Measurements from ENCODE around the gene SIDT1.

Gene SIDT1

DNA sequence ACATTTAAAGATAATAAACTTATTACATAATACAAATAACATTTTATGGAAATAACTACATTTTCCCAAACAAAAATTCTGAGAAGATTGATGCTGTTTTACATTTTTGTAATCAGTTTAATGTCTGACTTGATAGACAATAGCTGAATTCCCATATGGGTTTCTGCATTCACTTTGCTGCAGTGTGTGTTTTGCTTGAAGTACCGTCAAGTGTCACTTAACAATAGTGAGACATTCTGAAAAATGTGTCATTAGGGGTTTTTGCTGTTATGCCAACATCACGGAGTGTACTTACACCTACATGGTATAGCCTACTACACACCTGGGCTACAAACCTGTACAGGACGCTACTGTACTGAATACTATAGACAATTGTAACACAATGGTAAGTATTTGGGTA, 106.6 kb downstream of the SIDT1 start:
- DNase-seq: no peak

DNA sequence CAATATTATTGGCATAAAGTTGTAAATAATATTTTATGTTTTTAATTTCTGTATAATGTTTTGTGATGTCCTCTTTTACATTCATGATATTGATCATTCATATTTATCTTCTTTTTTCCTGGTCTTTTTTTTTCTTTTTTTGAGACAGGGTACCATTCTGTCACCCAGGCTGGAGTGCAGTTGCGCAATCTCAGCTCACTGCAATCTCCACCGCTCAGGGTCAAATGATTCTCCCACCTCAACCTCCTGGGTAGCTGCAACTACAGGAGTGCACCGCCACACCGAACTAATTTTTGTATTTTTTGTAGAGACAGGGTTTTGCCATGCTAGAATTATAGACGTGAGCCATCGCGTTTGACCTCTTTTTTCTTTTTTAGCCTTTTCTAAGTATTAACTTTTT, 111.2 kb downstream of the SIDT1 start:
- DNase-seq: no peak

- no peak for DNase-seq
These were observed 116.2 kb downstream of the SIDT1 start for GRCh38 chr3:113648524-113648923.

GRCh38 chr3:113649174-113649845, 117.0 kb downstream of the SIDT1 start:
- DNase-seq: no peak

GRCh38 chr3:113654310-113654709, 122.0 kb downstream of the SIDT1 start:
- no peak for DNase-seq

- no peak for DNase-seq
These were observed 122.5 kb downstream of the SIDT1 start for GRCh38 chr3:113654851-113655250.

GRCh38 chr3:113658107-113658506, 125.8 kb downstream of the SIDT1 start:
- no peak for DNase-seq

- no peak for DNase-seq
These were observed 126.8 kb downstream of the SIDT1 start for GRCh38 chr3:113659101-113659541.

DNA sequence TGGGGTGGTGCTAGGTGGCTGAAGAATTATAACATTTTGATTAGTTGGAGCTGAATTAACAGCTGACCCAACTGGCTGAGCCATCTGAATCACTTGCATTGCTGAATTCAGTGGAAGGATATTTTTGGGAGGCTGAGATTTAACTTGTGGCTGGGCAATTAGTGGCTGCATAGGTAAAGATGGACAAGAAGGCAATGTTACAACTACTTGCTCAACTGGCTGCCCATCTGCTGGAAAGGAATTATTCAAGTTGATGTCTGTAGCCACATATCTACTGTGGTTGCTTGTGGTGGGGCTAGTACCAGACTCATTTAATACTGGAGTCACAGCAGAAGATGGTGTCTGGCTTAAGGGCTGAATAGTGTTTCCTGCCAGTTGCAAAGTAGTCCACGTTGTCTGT, 127.6 kb downstream of the SIDT1 start:
- DNase-seq: no peak

DNA sequence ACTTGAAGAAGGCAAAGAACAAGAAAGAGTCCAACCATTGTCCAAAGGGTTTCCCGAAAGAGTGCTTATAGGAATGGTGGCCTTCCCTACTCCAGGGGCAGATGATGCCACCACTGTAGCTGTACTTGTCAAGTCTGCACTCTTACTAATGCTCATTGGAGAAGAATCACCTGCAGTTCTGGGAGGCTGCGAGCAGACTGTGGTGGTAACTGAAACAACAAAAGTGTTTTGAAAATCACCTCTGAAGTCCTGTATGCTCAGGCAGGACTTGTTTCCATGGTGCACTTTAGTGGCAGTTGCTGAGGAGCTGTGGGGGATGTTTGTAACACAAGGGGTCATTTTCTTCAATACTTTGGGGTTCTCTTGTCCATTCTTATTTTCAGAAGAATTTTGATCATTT, 128.1 kb downstream of the SIDT1 start:
- DNase-seq: no peak

DNA sequence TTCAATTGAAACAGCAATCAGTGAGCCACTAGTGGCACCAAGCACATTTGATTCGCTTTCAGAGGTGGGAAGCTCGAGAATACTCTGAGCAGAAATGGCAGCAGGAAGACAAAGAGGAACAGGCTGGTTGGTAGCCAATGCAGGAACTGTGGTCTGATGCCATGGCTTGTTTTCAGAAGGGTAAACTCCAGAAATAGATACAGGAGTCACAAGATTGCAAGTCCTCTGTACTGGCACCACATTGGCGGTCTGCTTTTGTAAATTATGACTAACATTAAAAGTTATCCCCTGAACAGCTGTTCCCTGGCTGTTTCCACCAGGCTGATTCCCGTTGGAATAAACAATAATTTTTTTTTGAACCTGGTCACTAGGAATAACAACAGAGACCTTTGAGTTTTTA, 128.5 kb downstream of the SIDT1 start:
- no peak for DNase-seq

DNA sequence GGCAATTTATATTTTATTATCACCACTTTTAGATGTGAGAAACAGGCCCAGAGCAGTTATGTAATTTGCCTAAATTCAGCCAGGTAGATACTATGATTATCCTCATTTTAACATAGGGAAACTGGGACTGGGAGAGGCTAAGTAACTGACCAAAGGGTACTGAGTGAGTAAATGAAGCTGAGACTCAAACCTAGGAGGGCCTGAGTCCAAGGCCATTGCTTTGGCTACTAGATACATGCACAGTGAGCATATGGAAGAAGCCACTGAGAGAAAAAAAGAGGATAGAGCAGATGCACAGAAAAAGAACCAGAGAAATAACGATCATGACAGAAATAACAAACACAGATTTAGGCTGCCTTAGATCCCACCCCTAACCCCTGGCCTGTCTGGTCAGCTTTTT, 130.5 kb downstream of the SIDT1 start:
- DNase-seq: no peak

DNA sequence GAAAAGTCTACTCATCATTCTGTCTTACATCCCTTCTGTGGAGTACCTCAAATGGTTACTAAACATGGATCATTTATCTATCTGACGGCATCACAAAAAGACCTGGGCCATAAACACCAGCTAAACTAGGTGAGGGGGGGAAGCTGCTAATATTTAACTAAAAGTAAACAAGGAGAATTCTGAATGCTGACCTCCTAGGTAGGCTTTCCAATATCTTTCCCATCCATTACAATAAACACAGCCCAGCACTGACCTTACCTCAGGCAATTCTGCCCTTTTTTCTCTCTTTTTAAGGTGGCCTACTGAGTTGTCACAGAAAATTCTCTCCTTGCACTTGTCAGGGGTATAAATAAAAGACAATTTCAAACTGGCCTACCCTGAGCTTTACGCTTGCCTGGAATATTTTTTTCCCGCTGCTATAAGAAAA, 131.0 kb downstream of the SIDT1 start:
- no peak for DNase-seq

DNA sequence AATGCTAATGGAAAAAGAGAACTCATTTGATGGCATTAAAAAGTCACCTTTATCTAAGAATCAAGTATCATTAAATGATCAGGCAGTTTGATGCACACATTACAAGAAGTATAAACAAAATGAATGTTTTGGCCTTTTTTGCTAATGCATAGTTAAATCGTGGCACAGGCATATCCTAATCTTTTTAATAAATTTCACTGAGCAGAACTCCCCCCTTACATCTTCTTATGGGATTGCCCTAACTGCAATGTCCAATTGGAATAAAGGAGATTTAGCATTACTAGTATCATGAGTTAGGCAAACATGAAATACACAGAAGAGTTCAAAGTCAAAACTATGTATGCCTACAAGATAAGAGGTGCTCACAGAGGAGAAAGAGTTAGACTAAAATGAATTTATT, 131.4 kb downstream of the SIDT1 start:
- no peak for DNase-seq

DNA sequence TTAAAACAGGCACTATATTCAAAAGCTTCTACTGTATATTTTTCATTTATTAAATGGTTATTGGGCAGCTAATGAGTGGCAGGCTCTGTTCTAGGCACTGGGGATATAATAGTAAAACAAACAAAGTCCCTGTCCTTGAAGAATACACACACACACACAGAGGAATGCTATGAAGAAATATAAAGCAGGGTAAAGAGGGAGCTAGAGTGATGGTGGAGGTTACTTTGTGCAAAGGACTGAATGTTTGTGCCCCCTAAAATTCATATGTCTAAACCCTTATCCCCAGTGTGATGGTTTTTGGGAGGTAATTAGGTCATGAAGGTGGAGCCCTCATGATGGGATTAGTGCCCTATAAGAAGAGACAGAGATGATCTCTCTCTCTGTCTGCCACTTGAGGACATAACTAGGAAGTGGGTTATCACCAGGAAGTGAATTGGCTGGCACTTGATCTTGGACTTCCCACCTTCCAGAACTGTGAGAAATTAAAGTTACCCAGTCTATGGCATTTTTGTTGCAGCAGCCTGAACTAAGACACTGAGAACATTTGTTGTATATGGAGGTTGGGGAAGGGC, 132.3 kb downstream of the SIDT1 start:
- DNase-seq: no peak

GRCh38 chr3:113668015-113668414, 135.7 kb downstream of the SIDT1 start:
- DNase-seq: no peak

DNA sequence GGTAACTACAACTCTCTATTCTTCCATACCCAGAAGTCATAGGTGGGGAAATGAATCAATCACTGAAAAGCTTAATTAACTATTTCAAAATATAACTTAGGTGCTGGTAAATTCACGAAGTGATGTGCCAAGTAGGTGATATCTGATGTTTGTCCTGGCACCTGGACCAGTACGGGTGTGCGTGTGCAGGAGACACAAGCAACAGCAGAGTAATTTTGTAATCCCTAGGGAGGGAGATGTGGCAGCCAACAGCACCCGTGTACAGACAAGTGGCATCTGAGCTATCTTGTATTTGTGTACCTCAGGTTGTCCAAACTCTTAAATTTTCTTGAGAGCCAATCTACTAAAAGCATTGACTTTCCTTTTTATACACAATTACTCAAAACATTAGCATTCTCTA, 141.2 kb downstream of the SIDT1 start:
- no peak for DNase-seq

GRCh38 chr3:113676261-113676660, 143.9 kb downstream of the SIDT1 start:
- no peak for DNase-seq

- DNase-seq: no peak
These were observed 145.4 kb downstream of the SIDT1 start for GRCh38 chr3:113677737-113678136.

DNA sequence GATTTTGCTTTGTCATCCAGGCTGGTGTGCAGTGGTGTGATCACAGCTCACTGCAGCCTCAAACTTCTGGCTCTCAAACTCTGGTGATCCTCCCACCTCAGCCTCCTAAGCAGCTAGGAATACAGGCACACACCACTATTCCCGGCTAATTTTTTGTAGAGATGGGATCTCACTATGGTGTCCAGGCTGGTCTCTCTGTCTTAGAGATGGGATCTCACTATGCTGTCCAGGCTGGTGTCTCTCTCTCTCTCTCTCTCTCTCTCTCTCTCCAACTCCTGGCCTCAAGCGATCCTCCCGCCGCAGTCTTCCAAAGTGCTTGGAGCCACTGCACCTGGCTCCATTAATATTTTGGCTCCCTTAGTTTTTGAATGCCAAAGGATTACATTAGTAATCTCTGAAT, 146.4 kb downstream of the SIDT1 start:
- DNase-seq: no peak

Measured in RPMI8226 (cell line).